ENCODE results near the gene PGAP1. TPM values are rescaled to one million over a fixed set of nuclear protein-coding genes. Genes with fewer than 3 reads are reported as not detected.

The PGAP1 gene
- total RNA-seq, 1 donor from 2014 or later = 22.8 TPM

GRCh38 chr2:196971574-196972279, 45.2 kb upstream of the PGAP1 start:
- H3K36me3 ChIP-seq (ENCODE audit: insufficient read depth, low read length) = no peaks in the 10 kb centered on the region
- no peak overlapping the region for H3K4me3 Mint-ChIP-seq (ENCODE audit: unreplicated experiment)
- H3K36me3 Mint-ChIP-seq (ENCODE audit: low read depth, unreplicated experiment) = no peaks in the 10 kb centered on the region
- no peak overlapping the region for H3K4me3 ChIP-seq (ENCODE audit: insufficient read depth, low read depth, low read length)
- FAIRE-seq = no peak
- DNase-seq (ENCODE audit: low read depth) = no peak
- H3K9me3 ChIP-seq (ENCODE audit: insufficient read depth, low read depth, low read length) = no peaks in the 10 kb centered on the region
- no peaks in the 10 kb centered on the region for H3K4me1 ChIP-seq (ENCODE audit: insufficient read depth, low read length)
- peaks cover 3% of the 10 kb centered on the region for H3K9me3 Mint-ChIP-seq (ENCODE audit: unreplicated experiment)
- no peak overlapping the region for H3K27ac ChIP-seq (ENCODE audit: low read depth, low read length)
- no peaks in the 10 kb centered on the region for H3K79me2 ChIP-seq (ENCODE audit: insufficient read depth, low read length)
- peaks cover 6% of the 10 kb centered on the region for H3K4me1 Mint-ChIP-seq (ENCODE audit: low read depth, unreplicated experiment)
- H3K4me2 ChIP-seq (ENCODE audit: low read length) = no peak overlapping the region
- no peak for TF ChIP-seq EZH2 (IDR thresholded peaks at IDR 0.05; ENCODE audit: insufficient read depth, low read length)
- TF ChIP-seq, protein P1, sequence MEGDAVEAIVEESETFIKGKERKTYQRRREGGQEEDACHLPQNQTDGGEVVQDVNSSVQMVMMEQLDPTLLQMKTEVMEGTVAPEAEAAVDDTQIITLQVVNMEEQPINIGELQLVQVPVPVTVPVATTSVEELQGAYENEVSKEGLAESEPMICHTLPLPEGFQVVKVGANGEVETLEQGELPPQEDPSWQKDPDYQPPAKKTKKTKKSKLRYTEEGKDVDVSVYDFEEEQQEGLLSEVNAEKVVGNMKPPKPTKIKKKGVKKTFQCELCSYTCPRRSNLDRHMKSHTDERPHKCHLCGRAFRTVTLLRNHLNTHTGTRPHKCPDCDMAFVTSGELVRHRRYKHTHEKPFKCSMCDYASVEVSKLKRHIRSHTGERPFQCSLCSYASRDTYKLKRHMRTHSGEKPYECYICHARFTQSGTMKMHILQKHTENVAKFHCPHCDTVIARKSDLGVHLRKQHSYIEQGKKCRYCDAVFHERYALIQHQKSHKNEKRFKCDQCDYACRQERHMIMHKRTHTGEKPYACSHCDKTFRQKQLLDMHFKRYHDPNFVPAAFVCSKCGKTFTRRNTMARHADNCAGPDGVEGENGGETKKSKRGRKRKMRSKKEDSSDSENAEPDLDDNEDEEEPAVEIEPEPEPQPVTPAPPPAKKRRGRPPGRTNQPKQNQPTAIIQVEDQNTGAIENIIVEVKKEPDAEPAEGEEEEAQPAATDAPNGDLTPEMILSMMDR (IDR thresholded peaks at IDR 0.05; ENCODE audit: insufficient read depth, low read depth, low read length) = no peak
- H4K20me1 ChIP-seq (ENCODE audit: insufficient read depth, low read length) = no peaks in the 10 kb centered on the region
- no peak overlapping the region for H3K9ac ChIP-seq (ENCODE audit: low read length)
- no peak overlapping the region for H2AFZ ChIP-seq (ENCODE audit: low read depth, low read length)
- no peaks in the 10 kb centered on the region for H3K27me3 ChIP-seq (ENCODE audit: insufficient read depth, low read length)
- H3K27ac Mint-ChIP-seq (ENCODE audit: unreplicated experiment) = no peak overlapping the region
- no peaks in the 10 kb centered on the region for H3K27me3 Mint-ChIP-seq (ENCODE audit: low read depth, unreplicated experiment)

DNA sequence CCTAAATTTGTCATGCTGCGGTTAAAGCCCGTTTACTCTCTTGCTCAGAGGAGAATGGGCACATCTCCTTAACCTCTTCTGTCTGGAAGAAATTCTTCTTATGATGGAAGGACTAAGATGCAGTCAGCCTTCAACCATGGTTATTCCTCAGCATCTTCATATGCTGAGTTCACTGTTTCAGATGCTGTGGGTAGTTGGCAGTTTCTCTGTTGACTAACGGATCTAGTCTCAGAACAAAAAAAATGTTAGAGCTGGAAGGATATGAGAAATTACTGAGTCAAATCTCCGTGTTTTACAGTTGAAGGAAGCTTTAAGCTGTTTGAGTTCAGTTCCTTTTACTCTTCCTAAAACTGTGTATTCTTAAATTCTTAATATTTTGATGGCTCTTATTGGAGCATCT, 43.6 kb upstream of the PGAP1 start:
- Mint-ChIP-seq H3K4me1 (ENCODE audit: low read depth, unreplicated experiment) (peaks cover 9% of the 10 kb centered on the region), H3K27ac (ENCODE audit: unreplicated experiment) (no peak overlapping the region), H3K27me3 (ENCODE audit: low read depth, unreplicated experiment) (no peaks in the 10 kb centered on the region), H3K9me3 (ENCODE audit: unreplicated experiment) (peaks cover 3% of the 10 kb centered on the region), H3K4me3 (ENCODE audit: unreplicated experiment) (no peak overlapping the region), H3K36me3 (ENCODE audit: low read depth, unreplicated experiment) (no peaks in the 10 kb centered on the region)
- DNase-seq (ENCODE audit: low read depth) (no peak), FAIRE-seq (no peak)
- Histone ChIP-seq H3K9ac (ENCODE audit: low read length) (no peak overlapping the region), H4K20me1 (ENCODE audit: insufficient read depth, low read length) (no peaks in the 10 kb centered on the region), H3K4me3 (ENCODE audit: insufficient read depth, low read depth, low read length) (no peak overlapping the region), H3K27ac (ENCODE audit: low read depth, low read length) (no peak overlapping the region), H3K36me3 (ENCODE audit: insufficient read depth, low read length) (no peaks in the 10 kb centered on the region), H3K9me3 (ENCODE audit: insufficient read depth, low read depth, low read length) (no peaks in the 10 kb centered on the region), H3K4me2 (ENCODE audit: low read length) (no peak overlapping the region), H3K27me3 (ENCODE audit: insufficient read depth, low read length) (no peaks in the 10 kb centered on the region), H3K79me2 (ENCODE audit: insufficient read depth, low read length) (no peaks in the 10 kb centered on the region), H2AFZ (ENCODE audit: low read depth, low read length) (no peak overlapping the region), H3K4me1 (ENCODE audit: insufficient read depth, low read length) (no peaks in the 10 kb centered on the region)
- no peak for TF ChIP-seq EZH2 (IDR thresholded peaks at IDR 0.05; ENCODE audit: insufficient read depth, low read length)
- TF ChIP-seq, protein P1 (IDR thresholded peaks at IDR 0.05; ENCODE audit: insufficient read depth, low read depth, low read length) = no peak

GRCh38 chr2:196968516-196968915, 42.0 kb upstream of the PGAP1 start:
- Histone ChIP-seq H3K4me2 (ENCODE audit: low read length) (no peak overlapping the region), H4K20me1 (ENCODE audit: insufficient read depth, low read length) (no peaks in the 10 kb centered on the region), H3K4me1 (ENCODE audit: insufficient read depth, low read length) (no peaks in the 10 kb centered on the region), H2AFZ (ENCODE audit: low read depth, low read length) (no peak overlapping the region), H3K4me3 (ENCODE audit: insufficient read depth, low read depth, low read length) (no peak overlapping the region), H3K9me3 (ENCODE audit: insufficient read depth, low read depth, low read length) (no peaks in the 10 kb centered on the region), H3K79me2 (ENCODE audit: insufficient read depth, low read length) (no peaks in the 10 kb centered on the region), H3K27me3 (ENCODE audit: insufficient read depth, low read length) (no peaks in the 10 kb centered on the region), H3K9ac (ENCODE audit: low read length) (no peak overlapping the region), H3K36me3 (ENCODE audit: insufficient read depth, low read length) (no peaks in the 10 kb centered on the region), H3K27ac (ENCODE audit: low read depth, low read length) (no peak overlapping the region)
- Mint-ChIP-seq H3K4me3 (ENCODE audit: unreplicated experiment) (no peak overlapping the region), H3K27me3 (ENCODE audit: low read depth, unreplicated experiment) (no peaks in the 10 kb centered on the region), H3K36me3 (ENCODE audit: low read depth, unreplicated experiment) (no peaks in the 10 kb centered on the region), H3K4me1 (ENCODE audit: low read depth, unreplicated experiment) (peaks cover 9% of the 10 kb centered on the region), H3K27ac (ENCODE audit: unreplicated experiment) (no peak overlapping the region), H3K9me3 (ENCODE audit: unreplicated experiment) (peaks cover 3% of the 10 kb centered on the region)
- no peak for DNase-seq (ENCODE audit: low read depth)
- FAIRE-seq = no peak
- no peak for TF ChIP-seq EZH2 (IDR thresholded peaks at IDR 0.05; ENCODE audit: insufficient read depth, low read length)
- TF ChIP-seq, protein P1 (IDR thresholded peaks at IDR 0.05; ENCODE audit: insufficient read depth, low read depth, low read length) = no peak
